Measurements from ENCODE around the gene RTP5. TPM values are rescaled to one million over a fixed set of nuclear protein-coding genes. Genes with fewer than 3 reads are reported as not detected.
"Not testable (repeated sequence)": the region's sequence is repeated elsewhere in the genome, so short reads cannot be mapped to it uniquely, and the experiment has no call there.

The RTP5 gene
- total RNA-seq, 2 donors from 2014 or later: 0.63 TPM; not detected in 1

- peaks cover 8% of the 10 kb centered on the region for H3K9me3 ChIP-seq
- H3K4me3 ChIP-seq: no peak overlapping the region
- no peaks in the 10 kb centered on the region for H3K27me3 ChIP-seq (replicated peaks; ENCODE audit: insufficient read depth)
- TF ChIP-seq CTCF (IDR thresholded peaks at IDR 0.05): no peak
- H3K4me1 ChIP-seq (ENCODE audit: control insufficient read depth in 1 of 2, low read depth in 2 of 2): no peaks in the 10 kb centered on the region
- ATAC-seq (ENCODE audit: insufficient number of reproducible peaks, low FRiP score, low read depth) (no peak), DNase-seq (ENCODE audit: low spot score) (no peak)
- no peaks in the 10 kb centered on the region for H3K36me3 ChIP-seq
- no peak overlapping the region for H3K27ac ChIP-seq
Measured at GRCh38 chr2:241827394-241827793, 42.1 kb upstream of the RTP5 start.

DNA sequence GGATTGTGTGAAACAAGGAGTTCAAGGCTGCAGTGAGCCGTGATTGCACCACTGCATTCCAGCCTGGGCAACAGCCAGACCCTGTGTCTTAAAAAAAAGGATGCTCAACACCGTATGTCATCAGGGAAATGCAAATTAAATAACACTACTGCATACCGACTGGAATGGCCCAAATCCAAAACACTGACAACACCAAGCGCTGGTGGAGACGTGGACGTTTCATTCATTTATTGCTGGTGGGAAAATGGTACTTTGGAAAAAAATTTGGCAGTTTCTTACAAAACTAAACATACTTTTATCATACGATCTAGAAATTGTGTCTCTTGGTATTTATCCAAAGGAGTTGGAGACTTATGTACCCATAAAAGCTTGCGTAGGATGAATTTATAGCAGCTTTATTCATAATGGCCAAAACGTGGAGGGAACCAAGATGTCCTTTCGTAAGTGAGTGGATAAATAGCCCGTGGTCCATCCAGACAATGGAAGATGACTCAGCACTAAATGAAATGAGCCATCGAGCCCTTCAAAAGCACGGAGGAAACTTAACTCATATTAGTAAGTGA lies 36.3 kb upstream of the RTP5 start:
- DNase-seq (ENCODE audit: low spot score) (no peak), ATAC-seq (ENCODE audit: insufficient number of reproducible peaks, low FRiP score, low read depth) (no peak)
- Histone ChIP-seq H3K36me3 (no peaks in the 10 kb centered on the region), H3K9me3 (no peaks in the 10 kb centered on the region), H3K4me3 (peak overlapping the region; percentile 3), H3K27me3 (replicated peaks; ENCODE audit: insufficient read depth) (no peaks in the 10 kb centered on the region), H3K4me1 (ENCODE audit: control insufficient read depth in 1 of 2, low read depth in 2 of 2) (peaks cover 3 to 13% of the 10 kb centered on the region in 2 donors), H3K27ac (no peak overlapping the region)
- no peak for TF ChIP-seq CTCF (IDR thresholded peaks at IDR 0.05)

GRCh38 chr2:241833756-241834526 lies 35.6 kb upstream of the RTP5 start:
- not testable (repeated sequence) for H3K27me3 ChIP-seq (replicated peaks; ENCODE audit: insufficient read depth); DNase-seq (ENCODE audit: low spot score); ATAC-seq (ENCODE audit: insufficient number of reproducible peaks, low FRiP score, low read depth); H3K9me3 ChIP-seq; H3K27ac ChIP-seq; H3K36me3 ChIP-seq
- Histone ChIP-seq H3K4me3 (peak overlapping the region; percentile 3), H3K4me1 (ENCODE audit: control insufficient read depth in 1 of 2, low read depth in 2 of 2) (peaks cover 3 to 13% of the 10 kb centered on the region in 2 donors)

GRCh38 chr2:241834527-241835210 lies 34.9 kb upstream of the RTP5 start:
- DNase-seq (ENCODE audit: low spot score): no peak
- no peak for ATAC-seq (ENCODE audit: insufficient number of reproducible peaks, low FRiP score, low read depth)

GRCh38 chr2:241835611-241836010 lies 33.9 kb upstream of the RTP5 start:
- H3K27me3 ChIP-seq (replicated peaks; ENCODE audit: insufficient read depth): no peaks in the 10 kb centered on the region
- no peak overlapping the region for H3K27ac ChIP-seq
- H3K4me1 ChIP-seq (ENCODE audit: control insufficient read depth in 1 of 2, low read depth in 2 of 2): peaks cover 3 to 13% of the 10 kb centered on the region in 2 donors
- no peaks in the 10 kb centered on the region for H3K9me3 ChIP-seq
- no peak for TF ChIP-seq CTCF (IDR thresholded peaks at IDR 0.05)
- H3K4me3 ChIP-seq: no peak overlapping the region
- H3K36me3 ChIP-seq: no peaks in the 10 kb centered on the region
- ATAC-seq (ENCODE audit: insufficient number of reproducible peaks, low FRiP score, low read depth): no peak
- DNase-seq (ENCODE audit: low spot score): no peak

More at GRCh38 chr2:241834527-241835210, 34.9 kb upstream of the RTP5 start:
- Histone ChIP-seq H3K36me3 (no peaks in the 10 kb centered on the region), H3K4me3 (no peak overlapping the region), H3K27ac (no peak overlapping the region), H3K4me1 (ENCODE audit: control insufficient read depth in 1 of 2, low read depth in 2 of 2) (peaks cover 3 to 13% of the 10 kb centered on the region in 2 donors), H3K27me3 (replicated peaks; ENCODE audit: insufficient read depth) (no peaks in the 10 kb centered on the region), H3K9me3 (no peaks in the 10 kb centered on the region)
- no peak for TF ChIP-seq CTCF (IDR thresholded peaks at IDR 0.05)

Data from thoracic aorta (tissue), 2 donors.